SH-SY5Y (cell line): ENCODE results near the gene APIP.

ENCODE experiments used
- GATA2 ChIP-seq: IDR thresholded peaks from 2 replicates; pipeline ENCODE4 v1.6.1; 2011; ENCODE audit warnings: mild to moderate bottlenecking, low read depth, low read length
- GATA3 ChIP-seq: IDR thresholded peaks from 2 replicates; pipeline ENCODE4 v1.6.1; 2011; ENCODE audit warnings: low read depth, mild to moderate bottlenecking, low read length, moderate library complexity

- no peak for TF ChIP-seq GATA2
- TF ChIP-seq GATA3: no peak
These were observed 60.5 kb downstream of the APIP start for GRCh38 chr11:34855754-34856095.
